Cortex of kidney (tissue), 1 donor: ENCODE results near the gene POLDIP3.

ENCODE experiments used
- DNase-seq: peaks from one replicate; lab custom pipeline; 2025; lab: John Stamatoyannopoulos, UW

POLDIP3 gene, protein sequence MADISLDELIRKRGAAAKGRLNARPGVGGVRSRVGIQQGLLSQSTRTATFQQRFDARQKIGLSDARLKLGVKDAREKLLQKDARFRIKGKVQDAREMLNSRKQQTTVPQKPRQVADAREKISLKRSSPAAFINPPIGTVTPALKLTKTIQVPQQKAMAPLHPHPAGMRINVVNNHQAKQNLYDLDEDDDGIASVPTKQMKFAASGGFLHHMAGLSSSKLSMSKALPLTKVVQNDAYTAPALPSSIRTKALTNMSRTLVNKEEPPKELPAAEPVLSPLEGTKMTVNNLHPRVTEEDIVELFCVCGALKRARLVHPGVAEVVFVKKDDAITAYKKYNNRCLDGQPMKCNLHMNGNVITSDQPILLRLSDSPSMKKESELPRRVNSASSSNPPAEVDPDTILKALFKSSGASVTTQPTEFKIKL

DNA sequence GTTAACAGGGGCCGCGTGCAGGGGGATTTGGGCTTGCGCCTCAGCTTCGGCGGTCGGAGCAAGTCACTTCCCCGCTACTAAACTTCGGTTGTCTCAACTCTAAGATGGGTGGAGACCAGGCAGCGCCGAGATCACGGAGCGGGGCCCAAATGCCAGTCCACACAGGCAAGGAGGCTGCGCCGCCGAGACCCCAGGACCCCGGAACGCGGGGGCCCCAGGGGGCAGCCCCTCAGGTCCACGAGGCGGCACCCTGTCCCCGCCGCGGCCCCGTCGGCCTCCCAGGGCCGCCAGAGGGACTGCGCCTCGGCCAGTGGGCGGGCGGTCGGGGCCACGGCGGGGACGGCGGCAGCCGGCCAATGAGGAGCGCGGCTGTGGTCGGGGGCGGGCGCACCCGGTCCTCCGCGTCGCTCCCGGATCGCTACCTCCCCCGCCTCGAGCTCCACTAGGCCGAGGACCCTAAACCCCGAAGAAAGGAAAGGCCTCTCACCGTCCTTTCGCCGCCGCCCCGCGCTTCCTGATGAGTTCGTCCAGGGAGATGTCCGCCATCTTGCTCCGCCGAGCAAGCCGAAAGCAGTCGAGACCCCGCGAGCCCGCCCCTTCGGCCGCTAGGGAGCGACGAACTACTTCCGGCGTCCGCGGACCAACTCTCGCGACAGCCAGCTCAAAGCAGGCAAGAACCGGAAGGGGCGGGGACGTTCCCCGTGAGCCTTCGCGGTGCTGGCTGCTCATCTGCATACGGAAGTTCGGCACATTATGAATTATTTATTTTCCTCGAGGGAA lies at the start of gene POLDIP3:
Gene POLDIP3 (minus strand): TSS at position 572 of the 780 bp plus-strand sequence. CDS start 26 bp downstream, at position 546.
- peak; percentile 97 for DNase-seq

DNA sequence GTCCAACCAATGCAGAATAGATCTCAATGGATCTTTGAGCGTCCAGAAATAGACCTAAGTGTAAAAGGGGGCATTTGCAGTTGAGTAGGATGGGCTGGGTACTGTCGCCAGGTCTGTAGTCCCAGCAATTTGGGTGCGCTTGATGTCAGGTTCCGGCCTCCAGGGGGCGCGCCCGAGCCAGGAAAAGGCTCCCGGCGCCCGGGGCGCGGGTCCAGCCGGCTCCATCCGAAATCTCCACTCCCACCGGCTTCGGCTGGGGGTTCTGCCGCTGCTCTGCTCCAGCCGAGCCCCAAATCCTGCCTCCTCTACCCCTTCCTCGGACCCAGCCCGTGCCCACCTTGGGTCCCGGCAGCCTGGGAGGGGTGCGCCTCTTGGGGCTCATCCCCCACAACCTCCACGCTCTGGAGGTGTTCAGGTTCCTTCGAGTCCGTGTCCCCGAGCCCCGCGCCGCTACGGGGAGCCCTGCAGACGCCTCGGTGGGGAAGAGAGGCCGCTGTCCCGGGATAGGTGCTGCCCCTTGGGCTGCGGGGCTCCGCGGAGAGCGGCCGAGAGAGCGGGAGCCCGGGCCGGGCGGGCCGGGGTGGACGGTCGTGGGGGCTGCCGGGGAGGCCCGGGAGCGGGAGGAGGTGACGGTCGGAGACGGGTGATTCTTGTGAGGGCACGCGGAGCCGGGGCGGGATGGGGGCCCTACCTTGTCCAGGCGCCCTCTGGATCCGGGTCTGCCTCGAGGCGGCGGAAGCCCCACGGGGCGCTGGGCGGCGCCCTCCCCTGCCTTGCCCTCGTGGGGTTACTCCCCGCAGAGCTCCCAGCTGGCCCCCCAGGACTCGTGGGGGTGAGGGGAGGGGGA lies 47.5 kb upstream of the POLDIP3 start:
- DNase-seq: no peak

DNA sequence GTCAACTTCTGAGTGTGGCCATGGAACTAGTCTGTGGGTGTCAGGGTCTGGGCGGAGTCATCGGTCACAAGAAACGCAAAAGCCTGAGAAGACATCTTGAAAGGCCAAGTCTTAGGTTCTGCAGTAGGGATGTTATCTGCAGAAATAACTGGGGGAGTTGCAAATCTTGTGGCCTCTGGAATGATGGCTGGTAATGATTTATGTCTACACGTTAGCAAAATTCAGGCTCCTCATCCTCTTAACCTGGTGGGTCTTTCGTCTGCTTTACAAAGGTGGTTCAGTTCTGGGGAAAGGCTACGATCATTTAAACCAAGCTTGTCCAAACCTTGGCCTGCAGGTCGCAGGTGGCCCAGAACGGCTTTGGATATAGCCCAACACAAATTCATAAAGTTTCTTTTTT lies 41.9 kb upstream of the POLDIP3 start:
- no peak for DNase-seq

DNA sequence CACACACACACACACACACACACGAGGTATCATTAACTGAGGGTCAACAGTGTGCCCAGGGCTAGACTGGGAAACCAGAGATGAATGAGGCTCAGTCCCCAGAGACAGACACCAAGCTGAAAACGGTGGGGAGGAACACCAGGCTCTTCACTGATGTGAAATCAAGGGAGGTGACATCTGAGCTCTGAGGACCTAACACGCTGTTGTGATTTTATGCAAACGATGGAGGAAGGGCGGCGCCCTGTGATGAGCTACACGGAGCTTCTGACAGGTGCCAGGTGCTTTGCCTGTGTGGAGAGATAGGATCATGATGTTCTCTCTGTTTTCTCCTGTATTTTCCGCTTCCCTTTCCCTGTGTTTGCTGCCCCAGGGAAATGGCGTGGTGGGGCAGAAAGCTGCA lies 41.0 kb upstream of the POLDIP3 start:
- DNase-seq: no peak

DNA sequence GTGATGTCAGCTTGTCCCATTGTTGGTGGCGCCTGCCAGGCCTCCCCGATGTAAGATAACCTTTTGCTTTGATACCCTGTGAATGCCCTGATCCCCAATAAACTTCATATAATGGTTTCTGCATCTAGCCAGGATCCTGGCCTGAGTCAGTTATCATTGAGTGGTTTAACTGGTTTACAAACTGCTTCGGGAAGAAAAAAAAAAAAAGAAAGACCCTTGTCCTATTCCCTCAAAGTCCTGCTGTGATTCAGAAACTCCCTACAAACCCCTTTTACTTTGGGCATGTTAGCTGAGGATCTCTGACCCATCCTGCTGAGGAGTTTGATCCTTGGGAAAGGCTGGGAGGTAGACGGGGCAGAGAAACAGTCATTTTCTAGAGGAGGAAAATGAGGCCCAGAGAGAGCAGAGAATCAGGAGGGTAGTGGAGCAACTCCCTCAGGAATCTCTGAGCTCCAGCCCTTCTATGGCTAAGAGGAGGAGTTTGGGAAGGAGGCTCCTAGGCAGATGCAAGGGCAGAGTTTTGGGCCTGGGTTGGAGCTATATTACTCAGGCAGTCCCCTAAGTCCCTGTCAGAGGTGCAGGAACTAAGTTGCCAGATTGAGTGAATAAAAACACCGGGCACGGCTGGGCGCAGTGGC lies 39.9 kb upstream of the POLDIP3 start:
- no peak for DNase-seq

DNA sequence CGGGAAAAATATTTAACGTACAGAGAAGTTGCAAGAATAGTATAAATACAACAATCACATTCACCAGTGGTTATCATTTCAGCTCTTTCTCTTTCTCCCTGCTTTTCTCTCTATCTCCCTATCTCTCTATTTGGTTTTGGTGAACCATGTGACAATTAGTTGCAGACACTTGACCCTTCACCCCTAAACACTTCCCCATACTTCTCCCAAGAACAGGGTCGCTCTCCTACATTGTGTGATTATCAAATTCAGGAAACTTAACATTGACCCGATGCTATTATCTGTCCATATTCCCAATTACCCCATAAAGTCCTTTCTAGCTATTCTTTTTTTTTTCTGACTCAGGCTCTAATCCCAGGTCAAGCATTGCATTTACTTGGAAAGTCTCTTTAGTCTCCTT lies 39.3 kb upstream of the POLDIP3 start:
- no peak for DNase-seq

DNA sequence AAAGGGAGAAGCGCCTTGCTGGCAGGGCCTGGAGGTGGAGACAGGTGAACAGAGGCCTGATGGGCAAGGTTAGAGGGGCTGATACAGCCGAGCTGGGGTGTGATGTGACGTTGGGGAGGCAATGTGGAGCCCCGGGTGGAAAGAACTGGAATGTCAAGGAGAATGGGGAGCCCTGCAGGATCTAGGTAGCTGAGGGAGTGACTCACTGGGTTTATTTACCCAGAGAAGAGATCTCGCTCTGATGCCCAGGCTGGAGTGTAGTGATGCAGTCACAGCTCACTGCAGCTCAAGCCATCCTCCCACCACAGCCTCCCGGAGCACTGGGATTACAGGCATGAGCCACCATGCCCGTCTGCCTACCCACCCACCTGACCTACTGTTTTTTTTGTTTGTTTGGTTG lies 36.5 kb upstream of the POLDIP3 start:
- DNase-seq: no peak

DNA sequence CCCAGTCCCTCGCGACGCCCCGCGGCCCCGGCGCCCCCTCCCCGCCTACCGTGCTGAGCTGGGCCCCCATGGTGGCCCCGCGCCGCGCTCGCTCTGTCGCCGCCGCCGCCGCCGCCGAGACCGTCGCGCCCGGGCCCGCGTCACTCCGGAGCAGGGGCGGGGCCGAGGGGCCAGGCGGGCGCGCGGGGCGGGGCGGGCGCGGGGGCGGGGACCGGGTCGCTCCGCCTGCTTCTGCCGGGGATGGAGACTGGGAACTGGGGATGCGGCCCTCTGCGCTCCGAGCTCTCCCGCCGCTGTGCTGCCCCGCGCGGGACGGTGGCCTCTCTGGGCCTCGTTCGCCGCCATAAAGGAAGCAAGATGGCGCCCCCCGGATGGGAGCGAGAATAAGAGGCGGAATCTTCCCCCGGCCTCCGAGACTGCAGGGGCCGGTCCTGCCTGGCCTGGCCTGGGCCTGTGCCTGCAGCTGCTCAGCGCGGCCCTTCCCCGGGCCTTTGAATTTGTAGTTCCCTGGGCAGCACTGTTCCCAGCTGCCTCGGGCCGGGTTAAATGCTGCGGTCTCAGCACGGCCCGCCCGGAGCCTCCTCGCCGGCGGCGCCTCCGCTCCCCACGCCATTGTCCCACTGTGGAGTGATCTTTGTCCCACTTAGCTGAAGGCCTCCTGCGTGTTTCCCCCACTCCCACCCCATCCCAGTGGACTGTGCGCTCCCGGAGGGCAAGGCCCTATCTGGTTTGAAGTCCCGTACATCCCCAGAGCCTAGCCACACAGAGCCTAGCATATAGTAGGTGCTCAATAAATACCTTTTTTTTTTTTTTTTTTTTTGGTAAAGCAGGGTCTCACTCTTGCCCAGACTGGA lies 34.8 kb upstream of the POLDIP3 start, which contains the start of gene CYB5R3:
Gene CYB5R3 (minus strand): TSS at position 147 of the 854 bp plus-strand sequence. CDS start 77 bp downstream, at position 70.
- DNase-seq: no peak

DNA sequence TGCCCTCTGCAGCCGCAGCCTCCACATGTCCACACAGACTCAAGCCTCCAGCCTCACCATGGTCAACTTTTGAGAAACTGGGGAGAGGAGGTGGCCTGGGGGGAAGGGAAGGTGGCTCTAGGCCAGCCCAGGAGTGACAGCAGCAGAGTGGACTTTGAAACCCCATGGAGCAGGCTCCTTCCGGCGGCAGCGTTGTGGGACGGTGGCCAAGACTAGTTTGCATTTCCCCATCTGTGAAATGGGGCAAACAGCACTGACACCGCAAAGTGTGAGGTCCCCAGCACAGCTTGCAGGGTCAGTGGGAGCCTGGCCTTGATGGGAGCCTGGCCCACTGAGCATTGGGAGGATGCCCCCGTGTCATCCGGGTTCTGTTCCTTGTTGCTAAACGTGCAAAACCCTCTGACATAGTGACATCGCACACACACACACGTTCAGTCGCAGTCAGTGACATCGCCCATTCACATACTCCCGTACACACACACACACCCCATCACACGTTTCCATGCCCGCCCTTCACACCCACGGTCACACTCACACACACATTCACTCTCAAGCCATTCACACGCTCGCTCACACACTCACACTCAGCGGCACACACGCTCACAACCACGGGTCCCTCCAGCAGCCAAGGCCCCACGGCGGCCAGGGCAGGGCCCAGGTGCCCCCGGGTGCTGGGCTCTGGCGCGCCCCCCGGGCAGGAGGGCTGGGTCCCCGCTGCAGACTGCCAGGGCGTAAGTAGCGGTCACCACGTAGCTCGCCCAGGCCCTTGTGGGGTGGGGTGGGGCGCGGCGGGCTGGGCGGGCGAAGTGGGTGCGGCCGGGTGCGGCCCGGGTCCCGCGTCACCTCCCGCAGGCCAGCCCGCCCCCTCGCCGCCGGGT lies 33.9 kb upstream of the POLDIP3 start:
- no peak for DNase-seq

DNA sequence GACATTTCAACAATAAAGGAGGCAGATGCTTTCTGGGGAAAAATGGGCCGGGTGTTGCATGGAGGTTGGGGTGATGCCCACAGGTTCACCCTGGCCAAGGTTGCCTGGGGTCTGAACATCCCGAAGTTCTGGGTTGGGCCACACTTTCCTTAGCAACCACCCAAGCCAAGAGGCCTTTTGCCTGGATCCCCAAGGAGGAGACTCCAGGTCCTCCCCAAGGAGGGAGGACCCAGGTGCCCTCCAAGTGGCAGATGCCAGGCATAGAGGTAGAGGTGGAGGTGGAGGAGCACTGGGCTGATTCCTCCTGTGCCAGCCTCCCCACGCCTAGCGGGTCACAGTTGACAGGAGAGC lies 33.3 kb upstream of the POLDIP3 start:
- DNase-seq: no peak

DNA sequence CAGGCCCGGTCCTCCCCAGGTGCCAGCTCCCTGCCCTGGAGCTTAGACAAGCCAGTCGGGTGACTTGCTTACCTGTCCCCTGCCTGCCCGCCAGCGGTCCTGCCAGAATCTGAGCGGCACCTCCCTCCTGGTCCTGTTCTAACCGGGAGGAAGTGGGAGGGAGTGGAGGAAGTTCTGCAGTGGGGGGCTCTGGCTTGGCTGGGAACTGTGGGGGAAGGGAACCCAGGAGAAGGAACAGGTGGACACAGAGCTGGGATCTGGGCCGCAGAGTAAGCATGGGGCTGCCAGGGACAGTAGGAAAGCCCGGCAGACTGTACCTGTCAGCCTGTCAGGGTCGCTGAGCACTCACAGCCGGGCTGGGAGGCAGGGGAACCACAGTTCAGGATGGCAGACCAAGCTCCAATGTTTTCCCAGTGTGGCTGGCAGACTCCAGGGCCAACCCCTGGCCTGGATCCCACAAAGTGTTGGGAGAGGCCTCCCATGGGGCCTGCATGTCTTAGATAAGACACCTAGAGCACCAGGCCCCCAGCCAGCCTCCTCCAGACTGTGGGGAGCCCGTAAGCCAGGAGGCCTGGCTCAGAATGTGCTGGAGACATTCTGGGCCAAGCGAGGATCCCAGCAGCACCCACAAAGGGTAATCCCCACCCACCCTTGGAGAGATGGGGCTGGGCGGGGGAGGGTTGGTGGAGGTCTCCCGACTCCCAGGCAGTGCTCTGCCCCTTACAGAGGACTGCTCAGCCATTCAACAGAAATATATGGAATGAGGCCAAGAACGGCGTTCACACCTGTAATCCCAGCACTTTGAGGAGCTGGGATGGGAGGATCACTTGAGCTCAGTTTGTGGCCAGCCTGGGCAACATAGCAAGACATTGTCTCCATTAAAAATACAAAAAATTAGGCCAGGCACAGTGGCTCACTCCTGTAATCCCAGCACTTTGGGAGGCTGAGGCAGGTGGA lies 32.2 kb upstream of the POLDIP3 start:
- no peak for DNase-seq

DNA sequence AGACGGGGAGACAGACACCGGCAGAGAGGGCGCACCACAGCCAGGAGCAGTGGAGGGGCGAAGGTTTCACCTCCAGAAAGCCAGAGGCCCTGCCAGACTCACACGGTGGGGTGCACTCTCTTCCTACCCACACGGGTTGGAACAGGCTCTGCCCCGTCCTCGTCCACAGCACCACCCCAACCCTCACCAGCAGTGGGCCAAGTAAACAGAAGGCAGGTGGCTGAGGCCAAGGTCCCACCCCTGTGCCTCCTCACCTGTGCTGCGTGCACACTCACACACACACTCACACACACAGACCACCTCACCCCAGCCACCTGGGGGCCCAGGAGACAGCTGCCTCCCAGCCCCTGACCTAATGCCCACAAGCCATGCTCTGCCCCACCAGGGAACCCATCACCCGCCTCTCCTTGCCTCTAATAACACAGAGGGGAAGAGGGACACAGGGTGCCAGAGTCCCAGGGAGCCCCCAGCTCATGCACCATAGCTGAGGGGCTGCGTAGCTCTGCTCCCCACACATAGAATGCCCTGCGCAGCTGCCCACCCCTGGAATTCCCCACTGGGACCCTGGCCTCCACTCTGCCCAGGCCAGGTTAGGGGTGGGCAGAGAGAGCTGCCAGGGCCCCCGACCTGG lies 31.4 kb upstream of the POLDIP3 start:
- DNase-seq: no peak

DNA sequence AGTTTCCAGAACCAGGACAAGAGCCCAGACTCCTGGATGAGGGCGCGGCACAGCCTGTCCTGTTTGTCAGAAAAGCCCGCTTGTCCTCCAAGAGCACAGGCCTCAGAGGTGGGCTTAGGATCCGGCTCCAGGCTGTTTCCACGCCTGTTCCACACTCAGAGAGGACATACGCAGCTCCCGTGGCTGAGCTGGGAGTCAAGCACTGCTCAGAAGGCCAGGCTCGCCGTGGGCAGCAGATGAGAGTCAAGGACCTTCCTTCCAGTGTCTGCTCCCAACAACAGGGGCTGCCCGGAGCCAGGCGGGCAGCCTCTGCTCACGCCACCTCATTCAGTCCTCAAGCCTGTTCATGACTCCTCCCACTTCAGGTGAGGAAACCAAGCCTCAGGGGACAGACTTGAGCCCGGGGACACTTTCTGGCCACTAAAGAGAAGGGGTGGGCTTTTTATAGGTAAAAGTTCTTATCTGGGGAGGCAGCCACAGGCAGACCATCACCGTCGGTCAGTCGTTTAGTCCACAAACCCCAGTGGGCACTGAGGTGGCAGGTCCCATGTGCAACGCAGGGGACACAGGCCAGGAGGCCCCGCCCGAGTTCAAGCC lies 30.8 kb upstream of the POLDIP3 start:
- no peak for DNase-seq

DNA sequence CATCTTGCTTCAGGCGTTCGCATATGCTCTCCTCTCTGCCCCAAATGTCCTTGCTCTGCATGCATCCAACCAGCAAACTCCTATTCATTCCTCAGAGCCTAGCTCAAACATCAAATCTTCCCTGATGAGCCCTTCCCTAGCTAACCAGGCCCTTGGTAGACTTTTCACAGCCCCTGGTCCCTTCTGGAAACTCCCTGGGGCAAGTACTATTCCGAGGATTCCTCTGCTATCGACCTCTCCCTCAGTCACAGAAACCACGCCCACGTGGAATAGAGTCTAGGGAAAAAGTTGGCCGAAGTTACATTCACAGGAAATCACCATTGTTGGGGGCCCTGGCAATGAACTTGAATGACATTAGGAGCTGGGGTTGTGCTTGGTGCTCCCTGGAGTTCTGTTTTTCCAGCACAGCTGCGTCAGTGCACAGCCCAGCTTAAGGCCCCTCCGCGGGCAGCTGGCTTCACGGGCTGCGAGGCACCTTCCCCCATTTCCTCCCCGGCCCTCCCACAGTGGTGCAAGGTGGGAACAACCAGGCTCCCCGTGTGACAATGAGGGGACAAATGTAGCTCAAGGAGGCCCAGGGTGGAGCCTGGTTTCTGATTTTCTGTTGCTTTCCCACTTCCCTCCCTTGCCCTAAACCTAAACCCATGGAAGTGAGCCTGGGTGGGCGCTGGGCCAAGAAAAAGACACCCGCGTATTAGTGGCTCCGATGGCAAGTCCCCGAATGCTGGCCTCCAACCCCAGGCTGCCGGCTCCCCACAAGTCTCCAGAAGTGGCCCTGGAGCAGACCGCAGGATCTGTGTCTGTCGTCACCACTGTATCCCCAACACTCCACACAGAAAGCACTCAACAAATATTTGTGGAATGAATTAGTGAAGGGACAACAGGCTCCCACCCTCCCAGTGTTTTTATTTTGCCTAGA lies 30.0 kb upstream of the POLDIP3 start:
- no peak for DNase-seq

DNA sequence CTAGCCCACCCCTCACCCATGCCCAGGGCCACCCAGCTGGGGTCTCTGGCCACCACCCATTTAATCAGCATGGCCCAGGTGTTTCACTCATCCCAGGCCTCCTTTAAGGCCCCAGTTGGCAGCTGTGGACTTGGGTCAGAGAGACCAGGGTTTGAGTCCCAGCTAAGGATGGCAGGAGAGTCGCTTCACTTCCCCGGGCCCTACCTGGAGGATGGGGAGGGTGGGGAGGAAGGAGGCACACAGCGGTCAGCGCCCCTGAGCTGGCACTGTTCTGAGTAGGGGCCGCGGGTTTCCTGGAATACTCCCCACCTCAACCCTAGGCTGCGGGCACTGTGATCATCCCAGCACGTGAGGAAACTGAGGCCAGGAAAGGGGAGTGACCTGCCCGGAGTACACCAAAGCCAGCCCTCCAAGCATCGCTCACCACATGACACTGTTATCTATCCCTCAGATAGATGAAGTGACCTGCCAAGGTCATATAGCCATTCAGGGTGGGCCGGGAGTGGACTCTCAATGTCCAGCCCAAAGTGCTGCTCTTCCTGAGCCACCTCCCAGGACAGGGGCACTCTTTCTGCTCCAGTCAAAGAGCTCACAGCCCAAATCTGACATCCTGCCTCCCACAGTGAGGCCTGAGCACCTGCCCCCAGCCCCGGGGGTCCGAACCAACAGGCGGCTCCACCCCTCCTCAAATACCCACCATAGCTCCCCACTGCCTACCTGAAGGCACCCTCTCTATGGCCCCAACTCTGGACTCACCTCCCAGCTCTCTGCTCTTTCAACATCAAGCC lies 29.1 kb upstream of the POLDIP3 start:
- DNase-seq: no peak
